H1 (cell line): ENCODE results near the gene SIX1. TPM values are rescaled to one million over a fixed set of nuclear protein-coding genes. Genes with fewer than 3 reads are reported as not detected.

Experiments
- CTCF ChIA-PET: fragments of 300-600 bp; sonication (Branson Sonifier 250); formaldehyde crosslinking; loops from one replicate; lab custom pipeline; 2021; ENCODE audit not compliant: partially characterized antibody; lab: Charles Lee
- POLR2A ChIA-PET: fragments of 300-600 bp; sonication (Branson Sonifier 250); formaldehyde crosslinking; loops from one replicate; lab custom pipeline; 2021; ENCODE audit warnings: inconsistent platforms; ENCODE audit not compliant: partially characterized antibody; lab: Charles Lee
- DNase-seq, 2 experiments: peaks; one replicate each; pipeline versions ENCODE4 v3.0.0 to v3.0.0-alpha.2; 2010 to 2022; ENCODE audit warnings: low spot score in 2 of 2, low read depth in 1 of 2, mixed read lengths in 1 of 2
- FAIRE-seq: peaks from 2 replicates; lab custom pipeline; 2011; peaks lifted over from hg19 to GRCh38; lab: Jason Lieb, UNC
- H2AFZ ChIP-seq: 2 replicates; pipeline ENCODE4 v1.8.1; 2012; ENCODE audit warnings: low read length, inconsistent platforms
- H2AK5ac ChIP-seq: 2 replicates; pipeline ENCODE4 v1.6.1; 2013; ENCODE audit warnings: low read depth, low read length
- H2BK120ac ChIP-seq: replicated peaks from 2 replicates; pipeline ENCODE3; 2013; ENCODE audit warnings: low read depth, low read length, inconsistent platforms
- H2BK12ac ChIP-seq: 2 replicates; pipeline ENCODE4 v1.6.1; 2013; ENCODE audit warnings: low read depth, low read length
- H2BK15ac ChIP-seq: 2 replicates; pipeline ENCODE4 v1.6.1; 2013; ENCODE audit warnings: low read length
- H2BK20ac ChIP-seq: 2 replicates; pipeline ENCODE4 v1.6.1; 2013; ENCODE audit warnings: low read length
- H2BK5ac ChIP-seq: 2 replicates; pipeline ENCODE4 v1.6.1; 2013; ENCODE audit warnings: low read depth, low read length
- H3K14ac ChIP-seq: 2 replicates; pipeline ENCODE4 v1.6.1; 2013; ENCODE audit warnings: inconsistent platforms; ENCODE audit not compliant: insufficient read length
- H3K18ac ChIP-seq: 2 replicates; pipeline ENCODE4 v1.6.1; 2013; ENCODE audit warnings: low read length; ENCODE audit errors: extremely low read depth
- H3K23ac ChIP-seq: 2 replicates; pipeline ENCODE4 v1.6.1; 2013; ENCODE audit warnings: inconsistent platforms; ENCODE audit not compliant: insufficient read length
- H3K23me2 ChIP-seq: 2 replicates; pipeline ENCODE4 v1.6.1; 2013; ENCODE audit warnings: low read depth, low read length
- H3K27ac ChIP-seq: 2 replicates; pipeline ENCODE4 v1.6.1; 2011; ENCODE audit warnings: low read depth, low read length, inconsistent platforms
- H3K27me3 ChIP-seq, 4 experiments: replicated peaks in 1 of 4; 1 replicate in 1 of 4; 2 replicates in 3 of 4; pipeline versions ENCODE4 v1.6.1 to v1.8.1; 2011 to 2013; ENCODE audit warnings: low read length in 3 of 4, mild to moderate bottlenecking in 3 of 4, inconsistent platforms in 2 of 4, mixed read lengths in 2 of 4, moderate library complexity in 1 of 4; ENCODE audit not compliant: control insufficient read depth in 3 of 4, insufficient read depth in 3 of 4; ENCODE audit errors: extremely low read depth in 1 of 4
- H3K36me3 ChIP-seq, 4 experiments: 2 replicates each; pipeline versions ENCODE4 v1.6.1 to v1.8.1; 2011 to 2013; ENCODE audit warnings: mild to moderate bottlenecking in 4 of 4, low read length in 3 of 4, moderate library complexity in 2 of 4, control low read depth in 1 of 4, inconsistent platforms in 1 of 4; ENCODE audit not compliant: insufficient read depth in 4 of 4, control insufficient read depth in 2 of 4
- H3K4ac ChIP-seq: replicated peaks from 2 replicates; pipeline ENCODE3; 2013; ENCODE audit warnings: low read length, low read depth, mixed read lengths, inconsistent platforms; ENCODE audit not compliant: insufficient read length
- H3K4me1 ChIP-seq, 4 experiments: replicated peaks in 1 of 4; 1 replicate in 1 of 4; 2 replicates in 3 of 4; pipeline versions ENCODE4 v1.6.1 to v1.8.1; 2011 to 2013; ENCODE audit warnings: low read length in 3 of 4, inconsistent platforms in 2 of 4, mixed read lengths in 1 of 4; ENCODE audit not compliant: insufficient read depth in 4 of 4, control insufficient read depth in 3 of 4
- H3K4me2 ChIP-seq, 2 experiments: 2 replicates each; pipeline versions ENCODE4 v1.6.1 to v1.8.1; 2011 to 2013; ENCODE audit warnings: low read depth in 2 of 2, low read length in 2 of 2, control low read depth in 1 of 2, inconsistent platforms in 1 of 2, mild to moderate bottlenecking in 1 of 2; ENCODE audit not compliant: insufficient read depth in 1 of 2
- H3K4me3 ChIP-seq, 4 experiments: fragments of 200-600, 300-600 bp in 1 of 4; sonication (generic), shearing (Covaris generic), sonication (Bioruptor Twin) in 1 of 4; 2 replicates each; pipeline versions ENCODE4 v1.5.1 to v1.8.1; 2011 to 2016; ENCODE audit warnings: low read length in 4 of 4, low read depth in 3 of 4, control low read depth in 2 of 4, inconsistent platforms in 2 of 4, mild to moderate bottlenecking in 2 of 4, mixed read lengths in 1 of 4, moderate library complexity in 1 of 4; ENCODE audit not compliant: insufficient read depth in 2 of 4; ENCODE audit errors: extremely low read depth in 1 of 4
- H3K56ac ChIP-seq: replicated peaks from 2 replicates; pipeline ENCODE3; 2013; ENCODE audit warnings: low read depth, mild to moderate bottlenecking, mixed read lengths, low read length, inconsistent platforms; ENCODE audit not compliant: insufficient read length
- H3K79me1 ChIP-seq: 2 replicates; pipeline ENCODE4 v1.6.1; 2013; ENCODE audit warnings: low read depth, low read length, control low read depth
- H3K79me2 ChIP-seq, 2 experiments: 2 replicates each; pipeline versions ENCODE4 v1.6.1 to v1.8.1; 2012 to 2013; ENCODE audit warnings: low read length in 2 of 2, mild to moderate bottlenecking in 2 of 2, inconsistent platforms in 1 of 2; ENCODE audit not compliant: insufficient read depth in 2 of 2, control insufficient read depth in 1 of 2
- H3K9ac ChIP-seq, 4 experiments: replicated peaks in 1 of 4; 1 replicate in 1 of 4; 2 replicates in 3 of 4; pipeline versions ENCODE4 v1.6.1 to v1.8.1; 2011 to 2013; ENCODE audit warnings: low read depth in 3 of 4, low read length in 3 of 4, control low read depth in 2 of 4, mild to moderate bottlenecking in 2 of 4, moderate library complexity in 2 of 4, inconsistent platforms in 1 of 4; ENCODE audit errors: extremely low read depth in 1 of 4
- H3K9me3 ChIP-seq, 2 experiments: 2 replicates each; pipeline versions ENCODE4 v1.6.1 to v1.8.1; 2012 to 2013; ENCODE audit warnings: mild to moderate bottlenecking in 2 of 2, moderate library complexity in 2 of 2, control low read depth in 1 of 2, inconsistent platforms in 1 of 2, low read depth in 1 of 2, low read length in 1 of 2, mixed read lengths in 1 of 2; ENCODE audit not compliant: insufficient read depth in 2 of 2
- H4K20me1 ChIP-seq, 2 experiments: replicated peaks in 1 of 2; 2 replicates each; pipeline versions ENCODE3 to v1.8.1; 2011 to 2013; ENCODE audit warnings: inconsistent platforms in 2 of 2, low read length in 2 of 2, mild to moderate bottlenecking in 1 of 2; ENCODE audit not compliant: insufficient read depth in 2 of 2, control insufficient read depth in 1 of 2
- H4K5ac ChIP-seq: 2 replicates; pipeline ENCODE4 v1.6.1; 2013; ENCODE audit warnings: low read length, low read depth, mixed read lengths, inconsistent platforms; ENCODE audit not compliant: insufficient read length
- H4K8ac ChIP-seq: 2 replicates; pipeline ENCODE4 v1.8.0; 2013; ENCODE audit warnings: mild to moderate bottlenecking, moderate library complexity, low read length, inconsistent platforms; ENCODE audit not compliant: insufficient read depth; ENCODE audit errors: extremely low read depth
- H4K91ac ChIP-seq: replicated peaks from 2 replicates; pipeline ENCODE3; 2013; ENCODE audit warnings: low read length, mixed read lengths, inconsistent platforms; ENCODE audit not compliant: insufficient read length
- HDAC6 ChIP-seq: IDR thresholded peaks from one replicate; pipeline ENCODE4 v1.7.1; 2012; ENCODE audit warnings: low read depth, mild to moderate bottlenecking, inconsistent platforms, low read length, moderate library complexity
- JUND ChIP-seq: IDR thresholded peaks from 2 replicates; pipeline ENCODE4 v1.6.1; 2011; ENCODE audit warnings: mild to moderate bottlenecking, improper control_type of control experiment, low read length
- MAX ChIP-seq: IDR thresholded peaks from 2 replicates; pipeline ENCODE4 v1.6.1; 2012; ENCODE audit warnings: inconsistent platforms
- POLR2A ChIP-seq, 2 experiments: IDR thresholded peaks; 1 replicate in 1 of 2; 2 replicates in 1 of 2; pipeline ENCODE4 v1.6.1; 2011; ENCODE audit warnings: low read depth in 2 of 2, low read length in 2 of 2, mild to moderate bottlenecking in 2 of 2; ENCODE audit errors: control extremely low read depth in 1 of 2
- POLR2AphosphoS5 ChIP-seq: IDR thresholded peaks from 2 replicates; pipeline ENCODE4 v1.6.1; 2011; ENCODE audit warnings: low read depth, low read length
- RBBP5 ChIP-seq: IDR thresholded peaks from 2 replicates; pipeline ENCODE4 v1.7.1; 2012; ENCODE audit warnings: low read depth, mild to moderate bottlenecking, inconsistent platforms, low read length, moderate library complexity, borderline replicate concordance
- RFX5 ChIP-seq: IDR thresholded peaks from 2 replicates; pipeline ENCODE4 v1.6.1; 2011; ENCODE audit warnings: low read depth, low read length, improper control_type of control experiment, borderline replicate concordance
- RNF2 ChIP-seq: fragments of 200-900, 300-1000 bp; sonication (generic); IDR thresholded peaks from 2 replicates; pipeline ENCODE4 v1.7.1; 2016; ENCODE audit warnings: borderline replicate concordance, low read depth, mild to moderate bottlenecking, antibody characterized with exemption, low read length; ENCODE audit not compliant: poor library complexity, severe bottlenecking; ENCODE audit errors: missing control alignments
- SIX5 ChIP-seq: IDR thresholded peaks from 2 replicates; pipeline ENCODE4 v1.6.1; 2011; ENCODE audit warnings: mild to moderate bottlenecking, low read depth, low read length
- TAF7 ChIP-seq: optimal IDR thresholded peaks from 2 replicates; pipeline ENCODE3; 2011; ENCODE audit warnings: low read depth, mild to moderate bottlenecking, inconsistent platforms, low read length, moderate library complexity, borderline replicate concordance
- WGBS, 2 experiments: shearing (Covaris generic) in 1 of 2; methylation state at CpG; one replicate each; pipeline versions ENCODE4 v1.1.6 to v1.1.7; 2013 to 2015; ENCODE audit warnings: low lambda C conversion rate in 2 of 2, mixed read lengths in 2 of 2, inconsistent platforms in 1 of 2, low coverage in 1 of 2, missing lambda C conversion rate in 1 of 2; ENCODE audit not compliant: insufficient replicate concordance in 2 of 2, insufficient coverage in 1 of 2, insufficient read length in 1 of 2; ENCODE audit errors: extremely low coverage in 1 of 2, missing lambda C conversion rate in 1 of 2; 5-methylcytosine and 5-hydroxymethylcytosine counted together
- polyA plus RNA-seq, 7 experiments: library from polyadenylated mRNA; depleted of rRNA in 3 of 7; stranded (reverse) in 5 of 7; unstranded in 2 of 7; fragments of >200 nt in 5 of 7; fragments of 200-250 nt in 2 of 7; gene quantifications; 1 replicate in 5 of 7; 2 replicates in 1 of 7; 4 replicates in 1 of 7; pipeline versions ENCODE4 v1.2.1 to v1.2.3, GENCODE V29; 2011 to 2013; ENCODE audit warnings: missing spikeins in 2 of 7, mixed read lengths in 2 of 7
- total RNA-seq: library from RNA; stranded (reverse); fragmentation: NEBNext Ultra II Directional; extraction: Animal tissue kit (Norgen Biotek cat#: 25700); gene quantifications from 2 replicates; pipeline ENCODE4 v1.2.1, GENCODE V29; 2021

SIX1 gene
- total and polyA plus RNA-seq, 2 of the 8 experiments (the other 6 are each of a cell fraction or from before 2014, with no cell fraction given) = 0.03 to 0.69 TPM

GRCh38 chr14:60652674-60653651 is 3.7 kb upstream of the SIX1 start:
- Histone ChIP-seq H3K79me2 (no peaks in the 10 kb centered on the region), H3K56ac (no peak overlapping the region), H3K27me3 (peaks cover 82 to 98% (median 95%) of the 10 kb centered on the region in 4 experiments), H3K18ac (no peak overlapping the region; the same call in 1 of the 2 replicates), H4K20me1 (peaks cover 2 to 19% of the 10 kb centered on the region in 2 experiments), H2BK5ac (no peak overlapping the region), H2AFZ (no peak overlapping the region), H3K4me2 (peak overlapping the region; percentile 69 to 84), H3K9me3 (no peaks in the 10 kb centered on the region), H2BK20ac (no peak overlapping the region), H4K8ac (no peak overlapping the region), H3K9ac (no peak overlapping the region), H2BK12ac (peak overlapping the region; percentile 62; the same call in 1 of the 2 replicates), H2AK5ac (peak overlapping the region; percentile 55; the same call in 1 of the 2 replicates), H3K4me1 (peaks cover 16 to 45% (median 24%) of the 10 kb centered on the region in 4 experiments), H3K4ac (no peak overlapping the region), H3K23me2 (peaks cover 34% of the 10 kb centered on the region), H2BK120ac (no peak overlapping the region), H3K14ac (no peak overlapping the region), H3K4me3 (peak overlapping the region; percentile 3 to 56 (median 18); a peak in 5 of 8 replicates), H3K36me3 (no peaks in the 10 kb centered on the region; a peak in 1 of 8 replicates), H3K27ac (no peak overlapping the region), H3K79me1 (no peaks in the 10 kb centered on the region), H4K5ac (no peak overlapping the region), H3K23ac (no peak overlapping the region), H4K91ac (no peak overlapping the region), H2BK15ac (no peak overlapping the region)
- WGBS, 2 experiments = 3% methylated on average over 49 of the region's 50 CpGs; no CpG with 5 or more reads in 1 of the 2 experiments
- no peak for FAIRE-seq
- ChIA-PET POLR2A (interaction anchor here (0.7 to 5.3 kb wide), 5 partner anchors 11 to 144 kb away, joined by 3 to 55 read pairs (median 5); partner anchors contain the start of gene SIX6), CTCF (interaction anchor here (0.6 to 2.9 kb wide), 7 partner anchors 11 to 70 kb away, joined by 3 to 34 read pairs (median 3); no protein-coding TSS in a partner anchor)
- DNase-seq = peak in 1 of 2 experiments; percentile 63
- TF ChIP-seq HDAC6 (no peak), POLR2A (IDR thresholded peaks at IDR 0.05; ENCODE audit: control extremely low read depth in 1 of 2, low read depth in 2 of 2, low read length in 2 of 2) (no peak), TAF7 (no peak), RBBP5 (no peak), JUND (no peak), MAX (no peak), RFX5 (no peak), POLR2AphosphoS5 (no peak), SIX5 (no peak), RNF2 (peak; percentile 96)
